Muscle of back (tissue), 11 donors: Measurements from ENCODE around the gene TRPT1. TPM values are rescaled to one million over a fixed set of nuclear protein-coding genes. Genes with fewer than 3 reads are reported as not detected.
A peak's percentile ranks its signal among the peaks of the same experiment; 100 is the strongest.
"Not testable (repeated sequence)": the region's sequence is repeated elsewhere in the genome, so short reads cannot be mapped to it uniquely, and the experiment has no call there.

Source experiments
- DNase-seq, 3 donors: peaks; one replicate each; pipeline versions ENCODE4 v3.0.0 to v3.0.0-alpha.2; 2013
- polyA plus RNA-seq, 10 donors: library from polyadenylated mRNA; unstranded; fragments of 120-200 nt; gene quantifications; one replicate each; pipeline ENCODE4 v1.2.1, GENCODE V29; 2013; ENCODE audit not compliant: insufficient read length in 10 of 10

TRPT1 gene
- polyA plus RNA-seq, 10 donors: 34.5 to 80.5 (median 64.2) TPM

DNA sequence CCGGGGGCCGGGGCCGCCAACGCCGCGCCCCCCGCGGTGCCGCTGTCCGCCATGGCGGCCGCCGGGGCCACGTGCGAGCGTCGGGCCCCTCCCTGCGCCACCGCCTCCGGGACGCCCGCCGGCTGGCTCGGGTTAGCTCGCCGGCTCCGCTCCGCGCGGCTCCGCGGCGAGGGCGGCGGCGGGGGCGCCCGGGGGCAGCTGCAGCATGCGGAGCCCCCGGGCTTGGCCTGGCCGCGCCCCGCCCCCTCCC, 20.6 kb upstream of the TRPT1 start:
- not testable (repeated sequence) for DNase-seq

DNA sequence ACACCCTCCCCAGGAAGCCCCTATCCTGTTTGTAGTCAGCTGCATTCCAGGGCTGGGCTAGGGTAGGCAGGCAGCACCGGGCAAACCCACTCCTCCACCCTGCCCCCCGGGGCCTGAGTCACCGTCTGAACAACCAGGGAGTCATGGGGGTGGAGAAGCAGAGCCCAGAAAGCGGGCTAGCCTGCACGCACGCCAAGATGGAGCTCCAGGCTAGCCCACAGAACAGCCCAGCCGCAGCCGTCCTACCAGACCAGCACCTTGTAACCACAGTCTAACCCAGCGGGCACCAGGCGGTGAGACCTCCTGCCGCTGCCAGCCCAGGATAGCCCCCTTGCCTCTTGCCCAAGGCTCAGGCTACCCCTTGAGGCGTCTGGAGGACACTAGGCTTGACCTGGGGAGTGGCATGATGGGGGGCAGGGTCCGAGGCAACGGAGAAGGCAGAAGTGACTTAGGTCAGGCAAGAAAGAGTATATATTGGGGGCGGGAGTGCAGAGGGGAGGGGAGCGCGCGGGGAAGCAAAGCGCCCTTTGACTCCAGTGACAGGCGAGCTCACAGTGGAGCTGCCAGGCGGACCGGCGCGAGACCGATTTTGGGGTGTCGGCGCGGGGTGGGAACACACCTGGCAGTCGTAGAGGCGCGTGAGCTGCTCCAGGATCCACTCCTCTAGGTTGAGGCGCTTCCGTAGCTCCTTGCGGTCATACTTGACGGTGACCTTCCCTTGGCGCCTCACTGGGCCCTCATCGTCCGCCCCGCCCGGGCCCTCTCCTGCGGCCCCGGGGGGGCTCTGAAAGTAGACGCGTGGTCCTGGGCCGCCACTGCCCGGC, 20.0 kb upstream of the TRPT1 start:
- peak in 1 of 3 donors; percentile 88 for DNase-seq

DNA sequence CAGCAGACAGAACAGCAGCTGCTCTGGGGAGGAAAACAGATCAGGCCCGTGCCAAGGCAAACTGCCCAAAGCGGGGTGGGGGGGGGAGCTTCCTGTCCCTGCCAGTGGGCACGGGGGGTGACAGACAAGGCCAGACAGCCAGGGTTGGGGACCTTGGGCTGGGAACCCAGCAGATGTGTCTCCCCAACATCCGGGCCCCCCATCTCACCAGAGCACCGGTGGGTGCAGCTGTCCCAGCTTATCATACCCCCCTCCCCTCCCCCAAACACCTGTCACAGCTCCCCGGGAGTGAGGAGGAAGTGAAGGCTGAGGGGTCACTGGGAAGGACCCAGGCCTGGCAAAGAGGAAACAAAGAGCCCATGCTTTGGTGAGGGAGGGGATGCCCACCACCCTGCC, 19.4 kb upstream of the TRPT1 start:
- DNase-seq: peak in 1 of 3 donors; percentile 84

DNA sequence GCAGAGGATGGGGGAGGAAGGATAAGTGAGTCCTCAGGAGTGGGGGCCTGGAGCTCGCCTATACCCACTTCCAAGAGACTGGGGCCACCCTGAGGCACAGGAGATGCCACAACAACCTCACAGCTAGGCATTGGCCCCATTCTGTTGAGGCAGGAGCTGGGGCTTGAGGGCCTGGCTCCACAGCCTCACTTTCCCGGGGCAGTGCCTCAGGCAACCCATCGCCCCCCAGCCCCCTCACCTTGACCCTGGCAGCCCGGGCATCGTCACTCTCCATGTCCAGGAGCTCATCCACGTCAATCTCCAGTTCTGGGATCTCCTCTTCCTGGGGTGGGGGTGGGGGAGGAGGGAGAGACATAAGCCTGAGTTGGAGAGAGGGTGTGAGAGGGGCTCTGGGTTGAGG, 19.0 kb upstream of the TRPT1 start:
- no peak for DNase-seq

DNA sequence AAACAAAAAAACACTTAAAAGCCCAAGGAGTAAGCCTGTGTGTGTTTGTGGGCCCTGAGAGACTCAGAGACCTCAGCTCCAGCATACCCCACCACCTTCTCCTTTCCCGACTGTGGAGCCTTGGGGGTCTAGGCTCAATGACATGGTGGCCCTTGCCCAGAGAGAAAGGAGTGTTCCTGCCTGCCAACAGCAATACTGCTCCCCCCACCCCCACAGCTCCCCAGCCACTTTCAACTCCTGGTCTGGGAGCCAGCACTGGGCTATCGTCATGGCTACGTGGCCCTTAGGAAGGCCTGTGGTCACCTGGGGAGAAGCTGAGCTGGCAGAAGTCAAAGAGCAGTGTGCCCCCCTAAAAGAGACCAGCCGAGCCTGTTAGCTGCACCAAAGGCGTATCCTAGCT, 18.1 kb upstream of the TRPT1 start:
- DNase-seq: no peak

DNA sequence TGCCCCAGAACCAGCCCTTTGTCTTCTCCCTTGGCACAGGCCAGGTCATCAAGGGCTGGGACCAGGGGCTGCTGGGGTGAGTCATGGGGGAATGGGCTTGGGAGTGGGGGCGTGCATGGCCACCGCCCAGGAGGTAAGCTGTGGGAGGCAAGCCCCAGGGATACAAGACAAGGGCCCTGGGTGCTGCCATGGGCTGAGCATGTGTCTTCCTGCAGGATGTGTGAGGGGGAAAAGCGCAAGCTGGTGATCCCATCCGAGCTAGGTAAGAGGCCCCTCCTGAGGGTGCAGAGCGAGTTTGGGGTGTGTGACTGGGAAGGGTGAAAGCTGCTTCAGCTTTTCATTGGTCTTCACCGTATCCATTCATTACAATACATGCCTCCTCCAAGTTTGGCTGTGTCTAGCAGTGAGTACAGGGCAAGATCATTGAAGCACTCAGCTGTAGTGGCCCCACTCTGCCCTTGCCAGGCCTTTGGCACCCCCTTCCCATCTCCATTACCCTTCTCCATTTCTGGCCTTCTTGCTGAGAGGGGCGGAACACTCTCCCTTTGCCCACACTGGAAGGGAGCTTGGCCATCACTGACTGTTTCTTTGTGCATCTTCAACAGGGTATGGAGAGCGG, 17.4 kb upstream of the TRPT1 start:
- no peak for DNase-seq

DNA sequence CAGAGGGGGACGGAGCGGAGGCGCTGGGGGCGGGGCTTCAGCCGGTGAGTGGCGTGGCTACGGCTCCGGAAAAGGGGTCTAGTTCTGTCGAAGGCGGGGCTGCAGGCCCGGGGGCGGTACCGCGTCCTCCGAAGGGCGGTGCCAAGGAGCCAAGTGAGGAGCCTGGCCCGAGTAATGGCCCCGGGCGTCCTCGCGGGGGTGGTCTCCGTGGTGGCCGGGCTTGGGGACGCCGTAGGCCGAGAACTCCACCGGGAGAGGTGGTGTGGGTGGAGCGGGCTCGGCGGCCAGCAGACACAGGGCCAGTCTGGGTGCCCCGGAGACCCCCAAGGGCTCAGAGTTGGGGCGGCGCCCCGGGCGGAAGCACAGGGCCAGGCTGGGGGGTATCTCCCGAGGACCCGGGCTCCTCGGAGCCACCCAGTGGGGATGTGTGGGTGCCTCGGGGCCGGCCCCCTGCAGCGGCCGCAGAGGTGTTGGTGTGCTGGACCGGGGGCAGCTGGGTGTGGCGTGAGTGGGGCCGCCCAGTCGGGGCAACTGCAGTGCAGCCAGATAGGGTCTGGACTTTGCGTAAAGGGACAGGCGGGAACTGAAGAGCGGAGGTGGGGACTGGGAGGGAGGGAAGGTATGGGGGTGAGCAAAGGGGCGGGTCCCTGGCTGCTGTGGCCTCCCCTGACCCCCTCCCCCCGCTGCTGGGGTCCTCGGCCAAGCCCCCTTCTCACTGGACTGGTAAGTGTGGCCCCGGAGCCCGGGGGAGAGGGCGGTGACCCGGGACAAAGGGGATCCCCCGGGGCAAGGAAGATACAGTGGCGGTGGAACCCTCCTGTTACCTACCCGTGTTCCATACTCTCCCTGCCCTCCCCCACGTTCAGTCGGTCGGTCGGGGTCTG, 15.7 kb upstream of the TRPT1 start:
- no peak for DNase-seq

DNA sequence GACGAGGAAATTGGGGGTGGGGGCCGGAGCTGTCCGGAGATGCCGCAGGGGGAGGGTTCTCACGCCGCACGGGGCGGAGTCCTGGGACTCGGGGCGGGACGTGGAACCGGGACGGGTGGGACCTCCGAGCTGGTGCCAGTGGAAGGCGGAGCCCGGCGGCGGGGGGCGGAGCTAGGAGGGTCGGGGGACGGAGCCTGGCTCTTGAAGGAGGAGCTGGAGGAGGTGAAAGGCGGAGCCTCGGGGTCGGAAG, 15.2 kb upstream of the TRPT1 start:
- peak; percentile 99 to 100 (median 100) for DNase-seq

DNA sequence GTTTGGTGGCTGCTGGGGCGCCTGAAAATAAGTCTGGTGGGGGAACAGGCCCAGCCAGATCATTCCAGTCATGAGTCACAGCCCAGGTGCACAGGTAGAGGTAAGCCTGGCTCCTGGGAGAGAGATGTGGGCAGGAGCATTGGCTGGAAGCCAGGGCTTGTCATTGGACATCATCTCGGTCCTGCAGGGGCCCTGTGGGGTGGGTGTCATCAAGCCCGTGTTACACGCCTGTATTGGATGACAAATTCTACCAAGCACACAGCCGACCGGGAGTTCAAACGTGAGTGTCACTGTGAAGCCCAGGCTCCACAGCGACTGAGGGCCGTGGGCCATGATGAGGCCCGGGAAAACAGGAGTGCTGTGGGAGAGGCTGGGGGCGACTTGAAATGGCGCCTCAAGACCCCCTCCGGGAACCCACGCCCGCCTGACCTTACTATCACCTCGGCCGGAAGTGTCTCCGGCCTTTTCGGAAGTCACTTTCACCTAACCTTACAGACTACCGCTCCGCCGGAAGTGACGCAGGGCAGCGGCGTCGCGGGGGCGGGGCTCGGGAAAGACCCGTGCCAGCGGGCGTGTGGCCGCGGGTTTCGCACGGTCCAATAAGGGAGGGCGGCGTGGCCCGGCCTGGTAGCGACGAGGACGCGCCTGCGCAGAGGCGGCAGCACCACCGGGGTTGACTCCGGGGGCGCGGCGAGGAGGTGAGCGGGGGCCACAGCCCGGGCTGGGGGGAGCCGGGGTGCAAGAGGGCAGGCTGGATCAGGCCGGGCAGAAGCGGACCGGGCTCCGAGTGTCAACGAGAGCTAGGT, 14.7 kb upstream of the TRPT1 start, which contains the start of gene FKBP2:
Gene FKBP2 (plus strand): TSS at position 661 of the 806 bp plus-strand sequence. CDS start 1,293 bp downstream, outside the sequence.
- DNase-seq: peak; percentile 97 to 99 (median 98)

DNA sequence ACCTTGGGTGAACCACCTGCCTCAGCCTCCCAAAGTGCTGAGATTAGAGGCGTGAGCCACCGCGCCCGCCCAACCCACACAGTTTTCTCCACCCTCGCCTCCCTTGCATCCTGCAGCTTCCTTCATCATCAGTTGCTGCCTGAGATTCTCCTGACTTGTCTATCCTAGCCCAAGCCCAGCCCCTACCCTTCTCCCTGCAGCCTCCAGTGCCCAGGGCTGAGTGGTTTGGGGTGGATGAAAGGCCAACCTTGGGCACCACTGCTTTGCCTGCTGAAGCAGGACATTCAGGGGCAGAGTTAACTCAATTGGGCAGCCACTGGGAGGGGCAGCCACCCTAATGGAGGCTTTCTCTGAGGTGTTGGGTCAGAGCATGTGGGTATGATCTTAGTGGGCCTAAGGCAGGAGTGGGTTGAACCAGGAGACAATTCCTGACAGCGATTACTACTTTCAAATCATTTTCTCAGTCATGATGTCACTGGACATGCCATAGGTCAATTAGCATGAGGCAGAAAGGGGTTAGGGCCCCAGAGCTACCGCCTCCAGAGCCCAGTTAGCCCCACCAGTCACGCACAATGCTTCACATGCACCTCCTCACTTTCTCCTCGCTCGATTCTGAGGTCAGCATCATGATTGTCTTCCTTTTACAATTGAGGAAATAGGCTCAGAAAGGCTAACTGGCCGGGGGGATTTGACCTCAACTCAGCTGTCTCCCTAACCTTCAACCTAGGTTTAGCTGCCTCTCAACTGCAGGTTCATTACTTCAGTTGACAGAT, 13.9 kb upstream of the TRPT1 start:
- DNase-seq: no peak

DNA sequence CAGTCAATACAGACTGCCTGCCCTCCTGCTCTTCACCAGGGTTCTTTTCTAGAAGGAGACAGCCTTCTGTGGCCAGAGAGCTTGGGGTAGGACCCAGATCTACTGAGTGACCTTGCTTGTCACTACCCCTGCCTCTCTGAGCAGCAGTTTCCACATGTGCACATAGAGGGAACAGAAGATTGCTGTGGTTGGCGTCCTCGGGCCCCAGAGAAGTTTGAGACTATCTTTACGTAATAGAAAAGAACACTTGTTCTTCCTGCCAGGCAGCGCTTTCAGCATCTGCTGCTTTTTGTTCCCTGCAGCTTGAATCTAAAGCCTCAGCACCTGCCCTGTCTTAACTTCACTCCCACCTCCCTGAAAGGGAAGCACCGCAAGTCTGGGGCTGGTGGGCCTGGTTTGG, 13.0 kb upstream of the TRPT1 start:
- no peak for DNase-seq

DNA sequence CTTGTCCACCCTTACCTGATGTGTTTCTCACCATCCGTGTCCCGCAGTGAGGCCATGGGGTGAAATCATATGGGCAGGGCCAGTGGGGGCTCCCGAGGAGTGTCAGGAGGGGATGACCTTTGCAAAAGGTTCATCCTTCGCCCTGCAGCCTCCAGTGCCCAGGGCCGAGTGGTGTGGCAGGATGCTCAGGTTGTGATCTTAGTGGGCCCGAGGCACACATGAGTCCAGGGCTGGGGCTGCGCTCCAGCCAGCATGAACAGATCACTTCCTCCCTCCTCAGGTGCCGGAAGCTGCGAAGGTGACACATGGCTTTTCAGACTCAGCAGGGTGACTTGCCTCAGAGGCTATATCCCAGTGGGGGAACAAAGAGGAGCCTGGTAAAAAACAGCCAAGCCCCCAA, 12.1 kb upstream of the TRPT1 start:
- no peak for DNase-seq

DNA sequence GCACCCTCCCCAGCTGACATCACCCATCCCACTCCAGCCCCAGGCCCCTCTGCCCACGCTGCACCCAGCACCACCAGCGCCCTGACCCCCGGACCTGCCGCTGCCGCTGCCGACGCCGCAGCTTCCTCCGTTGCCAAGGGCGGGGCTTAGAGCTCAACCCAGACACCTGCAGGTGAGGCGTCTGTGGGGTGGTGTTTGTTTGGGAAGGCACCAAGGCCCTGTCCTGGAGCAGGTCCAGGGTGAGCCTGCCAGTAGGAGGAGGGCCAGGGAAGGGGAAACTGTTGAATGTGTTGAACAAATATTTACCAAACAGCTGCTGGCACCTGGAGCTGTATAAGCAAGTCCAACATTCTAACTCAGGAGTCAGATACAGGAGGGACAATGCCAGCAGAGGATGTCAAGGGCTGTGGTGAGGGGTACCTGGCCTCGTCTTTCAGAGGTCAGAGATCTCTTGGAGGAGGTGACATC, 11.5 kb upstream of the TRPT1 start:
- DNase-seq: no peak

DNA sequence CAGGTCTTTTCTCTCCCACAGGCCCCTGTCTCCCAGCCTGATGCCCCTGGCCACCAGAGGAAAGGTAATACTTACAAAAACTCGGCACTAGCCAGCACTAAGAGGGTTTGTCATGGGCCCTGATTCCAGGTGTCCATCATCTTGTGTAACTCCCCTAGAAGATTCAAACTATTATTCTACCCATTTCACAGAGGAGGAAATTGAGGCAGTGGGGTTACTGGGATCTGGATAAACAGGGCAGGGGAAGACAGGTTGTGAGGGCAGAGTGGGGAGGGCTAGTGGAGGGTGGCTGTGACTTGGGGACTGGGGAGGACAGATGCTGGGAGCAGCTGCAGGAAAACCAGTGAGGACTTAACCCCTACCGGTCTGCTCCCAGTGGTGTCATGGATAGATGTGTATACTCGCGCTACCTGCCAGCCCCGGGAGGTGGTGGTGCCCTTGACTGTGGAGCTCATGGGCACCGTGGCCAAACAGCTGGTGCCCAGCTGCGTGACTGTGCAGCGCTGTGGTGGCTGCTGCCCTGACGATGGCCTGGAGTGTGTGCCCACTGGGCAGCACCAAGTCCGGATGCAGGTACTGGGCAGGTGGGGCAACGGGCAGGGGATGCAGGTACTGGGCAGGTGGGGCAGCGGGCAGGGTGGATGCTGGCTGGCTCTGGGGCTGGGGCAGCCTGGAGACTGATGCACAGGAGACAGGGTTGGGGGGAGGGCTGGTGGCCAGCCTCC, 9.6 kb upstream of the TRPT1 start:
- DNase-seq: no peak

DNA sequence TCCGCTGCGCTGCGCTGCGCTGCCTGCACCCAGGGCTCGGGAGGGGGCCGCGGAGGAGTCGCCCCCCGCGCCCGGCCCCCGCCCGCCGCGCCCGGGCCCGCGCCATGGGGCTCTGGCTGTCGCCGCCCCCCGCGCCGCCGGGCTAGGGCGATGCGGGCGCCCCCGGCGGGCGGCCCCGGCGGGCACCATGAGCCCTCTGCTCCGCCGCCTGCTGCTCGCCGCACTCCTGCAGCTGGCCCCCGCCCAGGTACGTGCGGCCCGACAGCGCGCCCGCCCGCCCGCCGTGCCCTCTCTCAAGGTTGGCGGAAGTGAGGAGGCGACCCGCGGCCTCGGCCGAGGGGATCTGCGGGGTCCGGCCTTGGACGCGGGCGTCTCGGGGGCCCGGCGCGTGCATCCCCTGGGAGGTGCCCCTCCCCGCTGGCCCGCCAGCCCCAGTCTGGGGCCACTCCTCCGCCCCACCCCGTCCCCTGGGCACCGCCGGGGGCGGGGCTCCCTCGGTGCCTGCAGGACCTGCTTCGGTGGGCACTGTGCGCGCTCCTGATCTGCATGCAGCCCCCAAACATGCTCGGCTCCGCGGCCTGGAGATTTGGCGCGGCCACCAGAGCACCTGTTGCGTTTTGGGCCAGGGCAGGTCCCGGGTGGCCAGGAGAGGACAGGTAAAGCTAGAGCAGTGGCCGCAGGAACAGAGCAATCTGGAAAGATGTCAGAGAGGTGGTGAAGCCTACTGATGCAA, 8.8 kb upstream of the TRPT1 start:
- peak in 1 of 3 donors; percentile 64 for DNase-seq

DNA sequence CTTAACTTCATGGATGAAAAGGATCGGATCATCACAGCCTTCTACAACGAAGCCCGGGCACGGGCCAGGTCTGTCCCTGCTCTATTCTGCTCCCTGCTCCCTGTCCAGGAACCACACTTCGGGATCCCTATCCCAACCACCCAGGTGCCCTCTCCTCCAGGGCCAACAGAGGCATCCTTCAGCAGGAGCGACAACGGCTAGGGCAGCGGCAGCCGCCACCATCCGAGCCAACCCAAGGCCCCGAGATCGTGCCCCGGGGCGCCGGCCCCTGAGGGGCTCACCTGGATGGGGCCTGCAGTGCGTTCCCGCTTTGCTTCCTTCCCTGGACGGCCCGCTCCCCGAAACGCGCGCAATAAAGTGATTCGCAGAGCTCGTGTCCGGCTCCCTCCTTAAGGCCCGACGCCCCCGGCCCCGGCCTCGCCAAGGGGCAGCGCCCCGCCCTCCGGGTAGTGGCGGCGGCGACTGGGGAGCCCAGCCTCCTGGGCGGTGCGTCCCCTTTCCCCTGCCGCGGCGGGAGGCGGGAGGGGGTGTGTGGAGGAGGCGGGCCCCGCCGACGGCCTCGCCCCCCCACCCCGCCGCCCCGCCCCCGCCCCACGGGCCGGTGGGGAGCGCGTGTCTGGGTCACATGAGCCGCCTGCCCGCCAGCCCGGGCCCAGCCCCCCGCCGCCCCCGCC, 8.1 kb upstream of the TRPT1 start, which contains the start of gene VEGFB:
Gene VEGFB (plus strand): TSS at position 672 of the 674 bp plus-strand sequence. CDS start 250 bp downstream, outside the sequence.
- peak in 1 of 3 donors; percentile 78 for DNase-seq

DNA sequence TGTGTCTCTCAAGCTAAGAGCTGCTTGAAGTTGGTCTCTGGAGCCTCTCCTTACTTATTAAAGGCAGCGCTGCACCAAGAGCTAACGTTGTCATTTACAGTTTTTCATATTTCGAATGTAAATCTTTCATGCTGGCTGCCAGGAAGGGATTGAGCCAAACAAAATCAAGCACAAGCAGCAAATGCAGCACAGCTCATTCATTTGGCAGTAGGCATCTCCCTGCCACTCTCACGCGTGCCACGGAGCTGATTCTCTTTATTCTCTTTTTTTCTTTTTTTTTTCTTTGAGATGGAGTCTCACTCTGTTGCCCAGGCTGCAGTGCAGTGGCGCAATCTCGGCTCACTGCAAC, 7.0 kb upstream of the TRPT1 start:
- DNase-seq: no peak

DNA sequence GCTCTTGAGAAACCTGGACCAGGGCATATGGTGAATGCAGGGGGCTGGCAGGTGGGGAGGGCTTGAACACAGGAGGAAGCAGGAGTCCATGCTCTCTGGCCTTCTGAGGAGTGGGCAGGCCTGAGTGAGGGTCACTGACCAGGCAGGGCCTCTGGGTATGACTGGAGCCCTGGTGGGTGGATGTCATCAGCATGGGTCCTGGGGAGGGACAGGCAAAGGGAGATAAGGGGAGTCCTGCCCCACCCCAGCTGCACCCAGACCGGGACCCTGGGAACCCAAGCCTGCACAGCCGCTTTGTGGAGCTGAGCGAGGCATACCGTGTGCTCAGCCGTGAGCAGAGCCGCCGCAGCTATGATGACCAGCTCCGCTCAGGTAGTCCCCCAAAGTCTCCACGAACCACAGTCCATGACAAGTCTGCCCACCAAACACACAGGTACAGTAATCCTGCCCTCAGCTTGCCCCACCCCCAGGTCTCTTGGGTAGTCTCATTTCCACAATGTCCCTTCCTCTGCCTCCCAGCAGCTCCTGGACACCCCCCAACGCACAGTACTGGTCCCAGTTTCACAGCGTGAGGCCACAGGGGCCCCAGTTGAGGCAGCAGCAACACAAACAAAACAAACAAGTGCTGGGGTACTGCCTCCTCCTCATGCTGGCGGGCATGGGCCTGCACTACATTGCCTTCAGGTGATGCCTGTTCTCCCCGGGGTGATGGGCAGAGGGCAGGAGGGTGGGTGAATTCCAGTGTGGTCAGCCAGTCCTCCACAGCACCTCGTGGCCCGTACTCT, 6.4 kb upstream of the TRPT1 start:
- no peak for DNase-seq
